ENCODE measurements around the gene DPP7. TPM values are rescaled to one million over a fixed set of nuclear protein-coding genes. Genes with fewer than 3 reads are reported as not detected.
A peak's percentile ranks its signal among the peaks of the same experiment; 100 is the strongest.

Gene DPP7
- total RNA-seq, 2 experiments from 2014 or later = 154 to 182 TPM

- Histone ChIP-seq H3K9me2 (ENCODE audit: insufficient read depth, low read length) (no peaks in the 10 kb centered on the region), H3K4me2 (ENCODE audit: low read length) (peak within 1 kb of the TSS; percentile 86), H4K20me1 (ENCODE audit: insufficient read depth, low read length) (no peaks in the 10 kb centered on the region), H3K9me3 (ENCODE audit: low read length) (no peaks in the 10 kb centered on the region), H3K79me2 (ENCODE audit: insufficient read depth, low read depth, low read length) (peaks cover 14% of the 10 kb centered on the region; the same call in 1 of the 2 replicates), H3K36me3 (ENCODE audit: insufficient read depth, low read length) (0 out of 2 replicates have a peak, but pooled peaks cover 2% of the 10 kb centered on the region), H3K4me1 (ENCODE audit: insufficient read depth, low read length, poor library complexity, severe bottlenecking) (peaks cover 29% of the 10 kb centered on the region), H3K27ac (ENCODE audit: low read depth, low read length, poor library complexity, severe bottlenecking) (peak within 1 kb of the TSS; percentile 57), H2AFZ (ENCODE audit: low read length) (peak within 1 kb of the TSS; percentile 63; the same call in 1 of the 2 replicates), H3K4me3 (ENCODE audit: low read depth, low read length, poor library complexity, severe bottlenecking) (peak within 1 kb of the TSS; percentile 75)
- intact Hi-C loops (cut with micrococcal nuclease; ENCODE audit: unreplicated experiment) = loop anchor here (1.0 kb wide), 1 partner anchor 16 kb away; the partner anchor contains the start of gene MAN1B1
- peak; percentile 95 for DNase-seq (ENCODE audit: low spot score)
- ChIA-PET POLR2A (interaction anchor here (0.5 to 3.1 kb wide), 12 partner anchors 14 to 251 kb away, joined by 3 to 13 read pairs (median 4); partner anchors contain the start of genes ABCA2, MAN1B1 and TUBB4B), CTCF (ENCODE audit: unreplicated experiment) (interaction anchor here (0.7 kb wide), 1 partner anchor 59 kb away, joined by 3 read pairs; no protein-coding TSS in a partner anchor)
- BruUV-seq (replicated peaks) = TSS peak; percentile 79
- TF ChIP-seq, protein P1, sequence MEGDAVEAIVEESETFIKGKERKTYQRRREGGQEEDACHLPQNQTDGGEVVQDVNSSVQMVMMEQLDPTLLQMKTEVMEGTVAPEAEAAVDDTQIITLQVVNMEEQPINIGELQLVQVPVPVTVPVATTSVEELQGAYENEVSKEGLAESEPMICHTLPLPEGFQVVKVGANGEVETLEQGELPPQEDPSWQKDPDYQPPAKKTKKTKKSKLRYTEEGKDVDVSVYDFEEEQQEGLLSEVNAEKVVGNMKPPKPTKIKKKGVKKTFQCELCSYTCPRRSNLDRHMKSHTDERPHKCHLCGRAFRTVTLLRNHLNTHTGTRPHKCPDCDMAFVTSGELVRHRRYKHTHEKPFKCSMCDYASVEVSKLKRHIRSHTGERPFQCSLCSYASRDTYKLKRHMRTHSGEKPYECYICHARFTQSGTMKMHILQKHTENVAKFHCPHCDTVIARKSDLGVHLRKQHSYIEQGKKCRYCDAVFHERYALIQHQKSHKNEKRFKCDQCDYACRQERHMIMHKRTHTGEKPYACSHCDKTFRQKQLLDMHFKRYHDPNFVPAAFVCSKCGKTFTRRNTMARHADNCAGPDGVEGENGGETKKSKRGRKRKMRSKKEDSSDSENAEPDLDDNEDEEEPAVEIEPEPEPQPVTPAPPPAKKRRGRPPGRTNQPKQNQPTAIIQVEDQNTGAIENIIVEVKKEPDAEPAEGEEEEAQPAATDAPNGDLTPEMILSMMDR (conservative IDR thresholded peaks at IDR 0.05; ENCODE audit: low read length) = no peak
- no peak for TF ChIP-seq EZH2phosphoT487 (IDR thresholded peaks at IDR 0.05; ENCODE audit: borderline replicate concordance, low read depth, low read length)
Observed at GRCh38 chr9:137070201-137070905, 44.2 kb downstream of the DPP7 start, which contains the start of gene SAPCD2. Gene SAPCD2, minus strand, starts transcription at chr9:137070557. Its CDS starts 97 bp downstream, at chr9:137070460.

- CTCF ChIA-PET (ENCODE audit: unreplicated experiment) = interaction anchor here (0.7 to 0.9 kb wide), 2 partner anchors 23 to 60 kb away, joined by 3 read pairs; no protein-coding TSS in a partner anchor
- no peak overlapping the region for H2AFZ ChIP-seq (ENCODE audit: low read length)
- H3K27ac ChIP-seq (ENCODE audit: low read depth, low read length, poor library complexity, severe bottlenecking) = peak overlapping the region; percentile 57
- intact Hi-C loops (cut with micrococcal nuclease; ENCODE audit: unreplicated experiment) = loop anchor here (1.0 to 2.0 kb wide), 4 partner anchors 17 to 167 kb away; partner anchors contain the start of genes DPP7, MAN1B1 and RNF224
- H3K79me2 ChIP-seq (ENCODE audit: insufficient read depth, low read depth, low read length) = peaks cover 14% of the 10 kb centered on the region; the same call in 1 of the 2 replicates
- TF ChIP-seq, protein P1 (conservative IDR thresholded peaks at IDR 0.05; ENCODE audit: low read length) = no peak
- TF ChIP-seq EZH2phosphoT487 (IDR thresholded peaks at IDR 0.05; ENCODE audit: borderline replicate concordance, low read depth, low read length) = no peak
- H3K9me2 ChIP-seq (ENCODE audit: insufficient read depth, low read length) = no peaks in the 10 kb centered on the region
- no TSS peak for BruUV-seq (replicated peaks)
- DNase-seq (ENCODE audit: low spot score) = peak; percentile 56
- H3K4me2 ChIP-seq (ENCODE audit: low read length) = peak overlapping the region; percentile 86
- no peaks in the 10 kb centered on the region for H3K9me3 ChIP-seq (ENCODE audit: low read length)
- no peaks in the 10 kb centered on the region for H4K20me1 ChIP-seq (ENCODE audit: insufficient read depth, low read length)
- H3K36me3 ChIP-seq (ENCODE audit: insufficient read depth, low read length) = peaks cover 9% of the 10 kb centered on the region; the same call in 1 of the 2 replicates
- peaks cover 24% of the 10 kb centered on the region for H3K4me1 ChIP-seq (ENCODE audit: insufficient read depth, low read length, poor library complexity, severe bottlenecking)
- POLR2A ChIA-PET = interaction anchor here (0.7 to 3.1 kb wide), 7 partner anchors 15 to 252 kb away, joined by 3 to 13 read pairs (median 4); partner anchors contain the start of genes ABCA2, MAN1B1 and TUBB4B
- peak overlapping the region; percentile 75 for H3K4me3 ChIP-seq (ENCODE audit: low read depth, low read length, poor library complexity, severe bottlenecking)
Observed at GRCh38 chr9:137069508-137070091, 44.9 kb downstream of the DPP7 start.

All from OCI-LY7 (cell line).